ENCODE data around the gene RABGAP1L.

- TF ChIP-seq ATF2 (IDR thresholded peaks at IDR 0.05; ENCODE audit: low read length) (no peak), SRF (IDR thresholded peaks at IDR 0.05; ENCODE audit: low read depth in 2 of 2, low read length in 2 of 2) (no peak), MTA3 (IDR thresholded peaks at IDR 0.05; ENCODE audit: borderline replicate concordance, low read length) (no peak), TCF7 (IDR thresholded peaks at IDR 0.05; ENCODE audit: borderline replicate concordance) (no peak), FOS (IDR thresholded peaks at IDR 0.05; ENCODE audit: borderline replicate concordance, extremely low read depth, insufficient read length) (no peak), CEBPZ (IDR thresholded peaks at IDR 0.05; ENCODE audit: low read depth, low read length) (no peak), POLR2AphosphoS5 (IDR thresholded peaks at IDR 0.05; ENCODE audit: low read length) (no peak), POLR2AphosphoS2 (IDR thresholded peaks at IDR 0.05; ENCODE audit: low read depth, low read length) (no peak), YBX1 (IDR thresholded peaks at IDR 0.05) (no peak)
Observed at GRCh38 chr1:174110053-174110452, 49.3 kb upstream of the RABGAP1L start.

Data from GM12878 (cell line).